GM19372 (cell line): ENCODE data around the gene KRTAP4-9.
"Not testable (repeated sequence)": the region's sequence is repeated elsewhere in the genome, so short reads cannot be mapped to it uniquely, and the experiment has no call there.

ENCODE experiments used
- ATAC-seq: cut with Tn5 transposase; IDR thresholded peaks from one replicate; pipeline ENCODE4 v1.9.1; 2021; ENCODE audit warnings: mild to moderate bottlenecking, low read depth, moderate library complexity; ENCODE audit not compliant: unreplicated experiment

KRTAP4-9 gene

DNA sequence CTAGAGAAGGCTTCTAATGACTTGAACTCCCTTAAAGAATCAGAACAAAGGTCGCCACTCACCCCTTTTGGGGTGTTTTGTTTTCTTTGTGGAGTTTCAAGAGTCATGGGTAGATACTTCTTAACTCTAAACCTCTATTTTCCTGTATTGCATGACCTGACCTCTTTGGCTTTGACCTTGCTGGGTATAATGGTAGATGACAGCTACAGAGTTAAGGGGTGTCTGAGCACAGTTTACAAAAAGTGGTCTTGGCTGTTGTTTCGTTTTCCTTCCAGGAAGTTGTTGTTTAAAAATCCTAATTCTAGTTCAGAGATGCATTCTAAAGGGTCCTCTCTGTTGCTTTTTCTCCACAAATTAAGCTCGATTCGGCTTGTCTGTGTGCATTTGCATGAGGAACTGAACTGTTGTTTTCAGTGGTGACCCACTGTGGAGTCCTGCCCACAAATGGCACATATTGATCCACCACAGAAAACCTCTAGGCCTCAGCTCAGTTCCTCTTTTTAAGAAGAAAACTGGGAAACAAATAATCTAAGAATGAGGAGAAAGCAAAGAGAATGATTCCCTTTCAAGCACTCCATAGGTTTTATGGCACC is 16.3 kb upstream of the KRTAP4-9 start:
- ATAC-seq, result not testable (repeated sequence)

DNA sequence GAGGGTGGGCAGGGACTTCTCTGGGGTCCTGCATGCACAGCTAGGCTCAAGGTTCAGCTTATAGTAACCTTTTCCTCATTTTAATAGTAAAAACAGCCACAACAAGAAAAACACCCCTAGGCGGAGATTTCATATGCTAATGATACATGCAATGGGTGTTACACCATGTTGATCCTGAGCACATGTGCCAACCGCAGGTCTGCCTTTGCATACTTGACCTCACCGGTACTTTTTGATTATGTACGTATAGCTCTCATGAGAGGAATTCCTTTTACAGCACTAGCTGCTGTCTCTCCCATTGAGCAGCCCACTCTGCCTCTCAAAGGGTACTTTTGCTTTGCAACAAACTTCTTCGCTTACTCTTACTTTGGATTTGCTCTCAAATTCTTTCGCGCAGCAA is 9.1 kb upstream of the KRTAP4-9 start:
- ATAC-seq, result no peak

DNA sequence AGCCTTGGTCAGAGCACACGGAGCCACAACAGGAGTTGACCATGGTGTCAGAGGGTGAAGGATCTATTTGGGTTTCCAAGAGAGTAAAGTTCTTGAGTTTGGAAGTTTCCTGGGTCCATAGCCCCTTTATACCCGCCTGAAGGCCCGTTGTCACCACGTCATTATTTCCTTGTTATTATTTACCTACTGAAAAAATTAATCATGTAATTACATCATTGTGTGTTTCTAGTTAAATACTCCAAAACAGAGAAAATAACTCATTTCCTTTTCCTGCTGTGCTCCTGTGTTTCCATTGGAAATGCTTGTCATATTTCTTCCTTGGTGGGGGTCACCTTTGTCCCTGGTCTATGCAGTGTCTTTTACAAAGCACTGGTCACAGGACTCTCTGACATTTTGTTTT is 7.1 kb upstream of the KRTAP4-9 start, which contains the start of gene KRTAP4-8:
Gene KRTAP4-8 (minus strand): TSS at position 101 of the 400 bp plus-strand sequence. CDS start 58 bp downstream, at position 43.
- no peak for ATAC-seq

DNA sequence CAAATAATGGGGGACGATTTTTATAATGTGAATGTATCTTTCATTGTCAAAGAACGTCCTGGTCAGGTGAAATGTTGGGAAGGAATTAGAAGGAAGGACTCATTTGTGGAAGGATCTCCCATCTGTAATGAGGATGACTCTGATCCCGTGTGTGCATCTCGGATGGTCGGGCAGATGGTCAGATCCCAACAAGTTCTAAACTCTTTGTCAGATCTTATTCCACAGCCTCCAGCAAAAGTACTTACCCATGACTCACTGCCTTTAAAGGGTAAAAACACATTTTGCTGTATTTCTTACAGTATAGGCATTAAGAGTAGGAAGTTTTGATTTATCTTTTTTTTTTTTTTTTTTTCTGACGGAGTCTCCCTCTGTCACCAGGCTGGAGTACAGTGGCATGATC is 6.7 kb upstream of the KRTAP4-9 start:
- no peak for ATAC-seq

DNA sequence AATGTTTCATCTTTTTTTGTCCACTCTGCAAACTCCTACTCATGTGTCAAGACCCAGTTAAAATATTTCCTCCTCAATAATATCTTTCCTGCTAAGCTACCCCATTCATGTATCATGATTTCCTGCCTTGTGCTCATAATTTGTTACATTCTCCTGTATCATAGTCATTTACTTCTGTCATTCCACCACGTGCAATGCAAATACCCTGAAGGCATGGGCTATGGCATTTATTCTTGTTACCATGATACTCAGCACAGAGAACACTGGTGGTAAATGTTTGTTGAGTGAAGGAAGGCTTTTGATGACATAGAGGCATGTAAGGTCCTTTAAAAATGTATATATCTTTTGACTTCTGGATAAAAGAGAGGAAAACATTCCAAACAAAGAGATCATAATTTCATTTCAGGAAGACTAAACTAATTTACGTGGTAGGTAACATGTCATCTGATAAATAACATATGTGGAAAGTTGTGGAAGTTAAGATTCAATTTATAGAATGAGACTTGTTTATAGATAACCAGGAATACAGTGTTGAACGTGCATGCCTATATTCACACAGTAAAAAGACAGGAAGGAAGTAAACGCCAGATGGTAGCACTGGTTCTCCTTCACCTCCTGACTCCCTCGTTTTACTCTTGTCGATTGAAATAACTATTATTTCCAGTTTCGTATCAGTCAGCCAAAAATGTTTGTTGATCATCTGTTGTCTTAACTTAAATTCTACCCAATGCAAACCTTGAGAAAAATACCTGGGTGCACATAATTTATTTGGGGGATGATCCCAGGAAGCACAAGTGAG is 5.3 kb upstream of the KRTAP4-9 start:
- not testable (repeated sequence) for ATAC-seq

DNA sequence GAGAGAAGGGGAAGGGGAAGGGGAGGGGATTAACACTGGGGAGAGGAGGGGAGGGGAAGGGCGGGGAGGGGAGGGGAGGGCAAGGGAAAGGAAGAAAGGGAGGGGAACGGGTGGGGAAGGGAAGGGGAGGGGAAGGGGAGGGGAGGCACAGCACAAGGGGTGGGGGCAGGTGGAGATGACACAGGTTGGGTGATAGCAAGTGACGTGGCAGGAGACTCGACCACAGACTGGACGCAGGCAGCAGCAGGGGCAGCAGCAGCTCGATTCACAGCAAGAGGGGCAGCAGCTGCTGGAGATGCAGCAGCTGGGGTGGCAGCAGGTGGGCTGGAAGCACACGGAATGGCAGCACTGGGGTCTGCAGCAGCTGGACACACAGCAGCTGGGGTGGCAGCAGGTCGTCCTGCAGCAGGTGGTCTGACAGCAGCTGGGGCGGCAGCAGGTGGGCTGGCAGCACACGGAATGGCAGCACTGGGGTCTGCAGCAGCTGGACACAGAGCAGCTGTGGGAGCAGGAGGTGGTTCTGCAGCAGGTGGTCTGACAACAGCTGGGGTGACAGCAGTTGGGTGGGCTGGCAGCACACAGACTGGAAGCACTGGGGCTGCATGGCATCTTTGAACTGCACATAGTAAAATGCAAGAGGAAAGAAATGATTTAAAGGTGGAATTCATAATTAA is 3.5 kb upstream of the KRTAP4-9 start, which contains the start of gene KRTAP4-16:
Gene KRTAP4-16 (minus strand): TSS at position 624 of the 674 bp plus-strand sequence. CDS start 0 bp downstream, at position 624.
- no peak for ATAC-seq

DNA sequence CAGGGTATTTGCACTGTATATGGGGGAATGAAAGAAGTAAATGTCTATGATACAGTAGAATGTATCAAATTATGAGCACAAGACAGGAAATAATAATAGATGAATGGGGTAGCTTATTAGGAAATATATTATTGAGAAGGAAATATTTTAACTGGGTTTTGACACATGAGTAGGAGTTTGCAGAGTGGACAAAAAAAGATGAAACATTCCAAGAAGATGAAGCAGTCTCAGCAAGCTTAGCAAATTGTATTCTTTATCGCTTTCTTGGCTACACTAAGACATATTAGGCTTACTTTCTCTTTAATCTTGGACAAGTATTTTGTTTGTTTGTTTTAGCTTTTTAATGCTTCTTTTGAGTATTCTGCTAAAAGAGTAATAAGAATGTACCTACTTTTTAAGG is 1.3 kb upstream of the KRTAP4-9 start:
- ATAC-seq, result no peak

DNA sequence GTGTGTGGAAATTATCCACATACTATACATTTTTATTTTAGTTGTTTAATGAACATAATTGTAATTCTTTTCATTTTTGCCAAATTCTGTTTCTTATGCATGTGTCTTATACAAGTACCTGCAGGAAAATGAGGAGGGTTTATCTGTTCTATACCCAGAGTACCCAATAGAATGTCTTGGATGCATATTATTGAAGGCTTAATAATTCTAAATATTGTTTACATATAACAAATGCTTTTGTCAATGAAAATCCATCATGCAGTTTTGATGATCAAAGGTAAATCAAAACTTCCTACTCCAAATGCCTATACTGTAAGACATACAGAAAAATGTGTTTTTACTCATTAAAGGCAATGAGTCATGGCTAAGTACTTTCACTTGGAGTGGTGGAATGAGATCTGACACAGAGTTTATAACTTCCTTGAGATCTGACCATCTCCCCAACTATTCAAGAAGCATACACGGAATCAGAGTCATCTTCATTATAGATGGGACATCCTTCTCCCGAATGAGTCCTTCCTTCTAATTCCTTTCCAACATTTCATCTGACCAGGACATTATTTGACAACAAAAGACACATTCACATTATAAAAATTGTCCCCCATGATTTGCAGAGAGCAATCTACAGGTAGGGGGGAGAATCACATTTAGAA is 677 bp upstream of the KRTAP4-9 start:
- not testable (repeated sequence) for ATAC-seq

DNA sequence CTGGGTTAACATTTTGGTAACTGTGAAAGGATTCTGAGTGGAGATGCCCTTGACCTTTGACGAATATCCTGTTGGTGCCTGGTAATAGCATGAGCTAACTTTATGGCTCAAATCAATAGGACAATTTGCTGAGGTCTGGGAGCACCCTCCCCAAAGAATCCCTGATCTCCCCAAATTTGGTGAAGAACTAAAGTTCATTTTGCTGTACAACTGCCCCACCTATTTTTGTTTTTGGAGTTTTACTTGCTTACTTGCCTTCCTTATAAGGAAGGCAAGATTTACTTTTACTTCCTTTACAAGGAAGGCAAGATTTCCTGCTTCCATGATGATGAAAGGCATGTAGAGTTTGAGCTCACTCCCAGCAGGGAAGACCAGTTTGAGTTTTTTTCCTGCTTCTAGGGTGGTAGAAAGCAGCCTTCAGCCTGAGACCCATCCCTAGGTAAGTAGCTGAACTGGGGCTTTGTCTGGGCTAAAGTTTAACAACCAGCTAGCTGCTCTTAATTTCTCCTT is 2.8 kb downstream of the KRTAP4-9 start:
- ATAC-seq, result no peak

DNA sequence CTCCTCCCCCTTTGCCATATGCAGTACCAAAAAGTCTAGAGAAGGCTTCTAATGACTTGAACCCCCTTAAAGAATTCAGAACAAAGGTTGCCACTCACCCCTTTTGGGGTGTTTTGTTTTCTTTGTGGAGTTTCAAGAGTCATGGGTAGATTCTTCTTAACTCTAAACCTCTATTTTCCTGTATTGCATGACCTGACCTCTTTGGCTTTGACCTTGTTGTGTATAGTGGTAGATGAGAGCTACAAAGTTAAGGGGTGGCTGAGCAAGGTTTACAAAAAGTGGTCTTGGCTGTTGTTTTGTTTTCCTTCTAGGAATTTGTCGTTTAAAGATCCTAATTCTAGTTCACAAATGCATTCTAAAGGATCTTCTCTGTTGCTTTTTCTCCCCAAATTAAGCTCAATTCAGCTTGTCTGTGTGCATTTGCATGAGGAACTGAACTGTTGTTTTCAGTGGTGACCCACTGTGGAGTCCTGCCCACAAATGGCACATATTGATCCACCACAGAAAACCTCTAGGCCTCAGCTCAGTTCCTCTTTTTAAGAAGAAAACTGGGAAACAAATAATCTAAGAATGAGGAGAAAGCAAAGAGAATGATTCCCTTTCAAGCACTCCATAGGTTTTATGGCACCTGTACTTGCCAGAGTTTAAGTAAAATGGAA is 3.7 kb downstream of the KRTAP4-9 start:
- not testable (repeated sequence) for ATAC-seq

DNA sequence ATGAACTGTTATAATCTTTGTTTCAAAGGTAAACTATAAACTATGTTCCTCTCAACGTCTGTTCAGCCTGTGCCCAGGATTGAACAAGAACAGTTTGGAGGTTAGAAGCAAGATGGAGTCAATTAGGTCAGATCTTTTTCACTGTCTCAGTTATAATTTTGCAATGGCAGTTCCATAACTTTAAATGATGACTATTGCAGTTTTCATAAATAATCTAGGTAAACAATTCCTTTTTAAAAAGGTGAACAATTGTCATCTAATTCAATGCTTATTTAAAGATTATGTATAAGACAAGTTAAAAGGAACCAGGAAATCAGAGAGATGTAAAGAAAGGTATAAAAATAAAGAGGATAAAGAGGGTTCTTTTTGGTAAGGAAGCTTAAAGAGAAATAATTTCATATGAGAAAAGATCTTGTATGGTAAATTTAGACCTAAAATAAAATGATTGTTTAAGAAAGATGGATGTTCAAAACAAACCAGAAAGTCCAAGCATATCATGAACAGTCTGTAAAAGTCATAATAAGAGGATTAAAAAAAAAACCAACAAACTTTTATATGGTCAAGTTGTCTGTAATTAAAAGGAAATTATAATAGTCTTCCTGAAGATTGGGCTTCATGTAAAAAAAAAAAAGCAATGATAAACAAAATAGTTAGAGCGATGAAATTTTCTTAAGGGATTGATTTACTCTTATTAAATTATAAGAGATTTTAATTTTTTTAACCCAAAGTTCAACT is 6.1 kb downstream of the KRTAP4-9 start:
- ATAC-seq, result no peak

DNA sequence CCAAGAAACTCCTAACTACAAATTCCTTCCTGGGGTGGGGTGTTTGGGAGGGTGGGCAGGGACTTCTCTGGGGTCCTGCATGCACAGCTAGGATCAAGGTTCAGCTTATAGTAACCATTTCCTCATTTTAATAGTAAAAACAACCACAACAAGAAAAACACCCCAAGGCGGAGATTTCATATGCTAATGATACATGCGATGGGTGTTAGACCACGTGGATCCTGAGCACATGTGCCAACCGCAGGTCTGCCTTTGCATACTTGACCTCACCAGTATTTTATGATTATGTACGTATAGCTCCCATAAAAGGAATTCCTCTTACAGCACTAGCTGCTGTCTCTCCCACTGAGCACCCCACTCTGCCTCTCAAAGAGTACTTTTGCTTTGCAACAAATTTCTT is 11.1 kb downstream of the KRTAP4-9 start:
- no peak for ATAC-seq

DNA sequence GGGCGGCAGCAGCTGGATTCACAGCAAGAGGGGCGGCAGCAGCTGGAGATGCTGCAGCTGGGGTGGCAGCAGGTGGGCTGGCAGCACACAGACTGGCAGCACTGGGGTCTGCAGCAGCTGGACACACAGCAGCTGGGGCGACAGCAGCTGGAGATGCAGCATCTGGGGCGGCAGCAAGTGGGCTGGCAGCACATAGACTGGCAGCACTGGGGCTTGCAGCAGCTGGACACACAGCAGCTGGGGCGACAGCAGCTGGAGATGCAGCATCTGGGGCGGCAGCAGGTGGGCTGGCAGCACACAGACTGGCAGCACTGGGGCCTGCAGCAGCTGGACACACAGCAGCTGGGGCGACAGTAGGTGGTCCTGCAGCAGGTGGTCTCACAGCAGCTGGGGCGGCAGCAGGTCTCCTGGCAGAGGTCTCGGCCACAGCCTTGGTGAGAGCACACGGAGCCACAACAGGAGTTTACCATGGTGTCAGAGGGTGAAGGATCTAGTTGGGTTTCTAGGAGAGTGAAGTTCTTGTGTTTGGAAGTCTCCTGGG is 12.7 kb downstream of the KRTAP4-9 start, which contains the start of gene KRTAP4-11:
Gene KRTAP4-11 (minus strand): TSS at position 528 of the 541 bp plus-strand sequence. CDS start 58 bp downstream, at position 470.
- not testable (repeated sequence) for ATAC-seq

DNA sequence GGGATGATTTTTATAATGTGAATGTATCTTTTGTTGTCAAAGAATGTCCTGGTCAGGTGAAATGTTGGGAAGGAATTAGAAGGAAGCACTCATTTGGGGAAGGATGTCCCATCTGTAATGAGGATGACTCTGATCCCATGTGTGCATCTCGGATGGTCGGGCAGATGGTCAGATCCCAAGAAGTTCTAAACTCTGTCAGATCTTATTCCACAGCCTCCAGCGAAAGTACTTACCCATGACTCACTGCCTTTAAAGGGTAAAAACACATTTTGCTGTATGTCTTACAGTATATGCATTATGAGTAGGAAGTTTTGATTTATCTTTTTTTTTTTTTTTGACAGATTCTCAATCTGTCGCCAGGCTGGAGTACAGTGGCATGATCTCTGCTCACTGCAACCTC is 13.5 kb downstream of the KRTAP4-9 start:
- ATAC-seq, result no peak

DNA sequence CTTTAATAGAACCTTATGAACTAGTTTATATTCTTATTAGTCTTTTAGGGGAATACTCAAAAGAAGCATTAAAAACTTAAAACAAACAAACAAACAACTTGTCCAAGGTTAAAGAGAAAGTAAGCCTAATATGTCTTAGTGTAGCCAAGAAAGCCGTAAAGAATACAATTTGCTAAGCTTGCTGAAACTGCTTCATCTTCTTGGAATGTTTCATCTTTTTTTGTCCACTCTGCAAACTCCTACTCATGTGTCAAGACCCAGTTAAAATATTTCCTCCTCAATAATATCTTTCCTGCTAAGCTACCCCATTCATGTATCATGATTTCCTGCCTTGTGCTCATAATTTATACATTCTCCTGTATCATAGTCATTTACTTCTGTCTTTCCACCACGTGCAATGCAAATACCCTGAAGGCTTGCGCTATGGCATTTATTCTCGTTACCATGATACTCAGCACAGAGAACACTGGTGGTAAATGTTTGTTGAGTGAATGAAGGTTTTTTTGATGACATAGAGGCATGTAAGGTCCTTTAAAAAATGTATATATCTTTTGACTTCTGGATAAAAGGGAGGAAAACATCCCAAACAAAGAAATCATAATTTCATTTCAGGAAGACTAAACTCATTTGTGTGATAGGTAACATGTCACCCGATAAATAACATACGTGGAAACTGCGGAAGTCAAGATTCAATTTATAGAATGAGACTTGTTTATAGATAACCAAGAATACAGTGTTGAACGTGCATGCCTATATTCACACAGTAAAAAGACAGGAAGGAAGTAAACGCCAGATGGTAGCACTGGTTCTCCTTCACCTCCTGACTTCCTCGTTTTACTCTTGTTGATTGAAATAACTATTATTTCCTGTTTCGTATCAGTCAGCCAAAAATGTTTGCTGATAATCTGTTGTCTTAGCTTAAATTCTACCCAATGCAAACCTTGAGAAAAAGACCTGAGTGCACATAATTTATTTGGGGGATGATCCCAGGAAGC is 14.8 kb downstream of the KRTAP4-9 start:
- ATAC-seq, result not testable (repeated sequence)

DNA sequence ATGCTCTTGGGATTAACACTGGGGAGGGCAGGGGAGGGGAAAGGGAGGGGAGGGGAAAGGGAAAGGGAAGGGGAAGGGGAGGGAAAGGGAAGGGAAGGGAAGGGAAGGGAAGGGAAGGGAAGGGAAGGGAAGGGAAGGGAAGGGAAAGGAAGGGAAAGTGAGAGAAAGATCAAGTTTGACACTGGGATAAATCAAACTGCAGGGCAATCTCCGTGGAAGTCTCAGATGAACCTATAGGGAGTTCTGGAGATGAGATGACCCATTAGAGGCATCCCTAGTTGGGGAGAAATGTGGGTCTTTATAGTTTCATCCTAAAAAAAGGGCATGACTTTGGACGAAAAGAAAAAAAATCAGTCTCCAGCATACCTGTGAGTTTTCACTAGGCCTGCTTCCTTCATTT is 16.6 kb downstream of the KRTAP4-9 start:
- no peak for ATAC-seq

DNA sequence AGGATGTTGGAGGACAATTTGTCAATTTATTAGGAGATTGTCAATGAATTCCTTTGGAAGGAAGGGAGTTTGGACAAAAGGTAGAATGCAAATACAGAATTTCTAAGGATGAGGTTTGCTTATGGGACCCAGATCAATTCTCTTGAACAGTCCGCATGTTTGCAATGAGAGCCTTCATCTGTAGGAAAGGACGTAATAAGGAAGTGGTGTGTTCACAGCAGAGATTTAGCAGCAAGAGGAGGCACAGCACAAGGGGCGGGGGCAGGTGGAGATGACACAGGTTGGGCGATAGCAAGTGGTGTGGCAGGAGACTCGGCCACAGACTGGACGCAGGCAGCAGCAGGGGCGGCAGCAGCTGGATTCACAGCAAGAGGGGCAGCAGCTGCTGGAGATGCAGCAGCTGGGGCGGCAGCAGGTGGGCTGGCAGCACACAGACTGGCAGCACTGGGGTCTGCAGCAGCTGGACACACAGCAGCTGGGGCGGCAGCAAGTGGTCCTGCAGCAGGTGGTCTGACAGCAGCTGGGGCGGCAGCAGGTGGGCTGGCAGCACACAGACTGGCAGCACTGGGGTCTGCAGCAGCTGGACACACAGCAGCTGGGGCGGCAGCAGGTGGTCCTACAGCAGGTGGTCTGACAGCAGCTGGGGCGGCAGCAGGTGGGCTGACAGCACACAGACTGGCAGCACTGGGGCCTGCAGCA is 18.3 kb downstream of the KRTAP4-9 start:
- ATAC-seq, result not testable (repeated sequence)
